ENCODE measurements around the gene BLVRA.
"Not testable (repeated sequence)": the region's sequence is repeated elsewhere in the genome, so short reads cannot be mapped to it uniquely, and the experiment has no call there.

DNA sequence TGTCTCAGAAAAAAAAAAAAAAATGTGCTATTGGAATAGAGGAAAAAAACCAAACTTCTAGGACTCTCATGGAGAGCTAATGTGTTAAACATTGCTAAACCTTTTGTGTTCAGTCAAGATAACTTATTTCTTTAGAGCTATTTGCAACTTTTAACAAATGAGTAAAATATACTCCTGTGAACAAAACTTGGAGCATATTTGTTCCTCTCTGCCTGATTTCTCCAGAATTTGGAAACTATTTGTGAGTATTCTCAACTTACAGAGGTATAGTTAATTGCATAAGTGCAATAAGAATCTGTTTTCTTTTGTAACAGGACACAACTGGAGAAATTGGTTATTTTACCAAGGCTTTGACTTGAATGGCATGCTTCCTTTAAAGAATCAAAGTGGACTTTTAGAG, 72.4 kb downstream of the BLVRA start:
- TF ChIP-seq, protein P1, sequence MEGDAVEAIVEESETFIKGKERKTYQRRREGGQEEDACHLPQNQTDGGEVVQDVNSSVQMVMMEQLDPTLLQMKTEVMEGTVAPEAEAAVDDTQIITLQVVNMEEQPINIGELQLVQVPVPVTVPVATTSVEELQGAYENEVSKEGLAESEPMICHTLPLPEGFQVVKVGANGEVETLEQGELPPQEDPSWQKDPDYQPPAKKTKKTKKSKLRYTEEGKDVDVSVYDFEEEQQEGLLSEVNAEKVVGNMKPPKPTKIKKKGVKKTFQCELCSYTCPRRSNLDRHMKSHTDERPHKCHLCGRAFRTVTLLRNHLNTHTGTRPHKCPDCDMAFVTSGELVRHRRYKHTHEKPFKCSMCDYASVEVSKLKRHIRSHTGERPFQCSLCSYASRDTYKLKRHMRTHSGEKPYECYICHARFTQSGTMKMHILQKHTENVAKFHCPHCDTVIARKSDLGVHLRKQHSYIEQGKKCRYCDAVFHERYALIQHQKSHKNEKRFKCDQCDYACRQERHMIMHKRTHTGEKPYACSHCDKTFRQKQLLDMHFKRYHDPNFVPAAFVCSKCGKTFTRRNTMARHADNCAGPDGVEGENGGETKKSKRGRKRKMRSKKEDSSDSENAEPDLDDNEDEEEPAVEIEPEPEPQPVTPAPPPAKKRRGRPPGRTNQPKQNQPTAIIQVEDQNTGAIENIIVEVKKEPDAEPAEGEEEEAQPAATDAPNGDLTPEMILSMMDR (IDR thresholded peaks at IDR 0.05) = not testable (repeated sequence)
- TF ChIP-seq POLR2AphosphoS5 (IDR thresholded peaks at IDR 0.05) = not testable (repeated sequence)

Measured in upper lobe of left lung (tissue), 4 donors.